HG02981 (cell line): Measurements from ENCODE around the gene MPP3.

ENCODE experiments used
- ATAC-seq: cut with Tn5 transposase; IDR thresholded peaks from one replicate; pipeline ENCODE4 v1.9.1; 2021; ENCODE audit warnings: mild to moderate bottlenecking, moderate library complexity; ENCODE audit not compliant: unreplicated experiment

The MPP3 gene

DNA sequence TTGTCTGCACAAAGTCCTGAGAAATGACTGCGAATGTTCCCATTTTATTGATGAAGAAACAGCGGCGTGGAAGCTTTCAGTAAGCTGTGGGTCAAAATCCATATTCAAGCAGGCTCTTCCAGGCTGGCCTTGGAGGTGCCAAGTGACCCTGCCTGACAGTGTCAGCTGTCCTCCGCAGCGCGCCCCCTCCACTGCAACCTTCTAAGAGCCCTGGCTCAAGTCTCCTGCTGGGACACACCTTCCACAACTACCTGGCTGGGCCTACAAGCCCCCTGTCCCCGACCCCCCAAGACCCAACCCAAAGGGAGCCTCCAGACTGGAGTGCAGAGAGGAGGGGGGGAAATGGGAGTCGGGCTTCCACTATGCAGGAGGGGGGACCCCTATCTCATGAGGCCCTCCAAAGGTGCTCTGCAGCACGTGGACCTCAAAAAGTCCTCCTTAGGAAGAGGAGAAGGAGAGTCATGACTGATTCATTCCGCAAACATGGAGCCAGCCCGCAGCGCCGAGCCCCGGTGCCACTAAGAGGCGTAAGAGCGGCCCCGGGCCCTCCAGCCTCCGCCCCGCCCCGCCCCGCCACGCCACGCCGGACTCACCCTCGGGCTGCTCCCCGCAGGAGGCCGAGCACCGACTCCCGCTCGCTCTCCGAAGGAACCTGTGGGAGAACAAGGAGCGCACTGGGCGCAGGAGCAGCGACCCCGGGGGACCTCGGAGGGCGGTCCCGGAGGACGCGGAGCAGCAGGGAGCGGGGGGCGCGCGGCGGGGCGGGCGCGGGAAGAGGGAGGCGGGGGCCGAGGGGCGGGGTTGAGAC, 574 bp downstream of the MPP3 start:
- ATAC-seq = no peak

- no peak for ATAC-seq
Observed at GRCh38 chr17:43831633-43832032, 1.3 kb downstream of the MPP3 start.

DNA sequence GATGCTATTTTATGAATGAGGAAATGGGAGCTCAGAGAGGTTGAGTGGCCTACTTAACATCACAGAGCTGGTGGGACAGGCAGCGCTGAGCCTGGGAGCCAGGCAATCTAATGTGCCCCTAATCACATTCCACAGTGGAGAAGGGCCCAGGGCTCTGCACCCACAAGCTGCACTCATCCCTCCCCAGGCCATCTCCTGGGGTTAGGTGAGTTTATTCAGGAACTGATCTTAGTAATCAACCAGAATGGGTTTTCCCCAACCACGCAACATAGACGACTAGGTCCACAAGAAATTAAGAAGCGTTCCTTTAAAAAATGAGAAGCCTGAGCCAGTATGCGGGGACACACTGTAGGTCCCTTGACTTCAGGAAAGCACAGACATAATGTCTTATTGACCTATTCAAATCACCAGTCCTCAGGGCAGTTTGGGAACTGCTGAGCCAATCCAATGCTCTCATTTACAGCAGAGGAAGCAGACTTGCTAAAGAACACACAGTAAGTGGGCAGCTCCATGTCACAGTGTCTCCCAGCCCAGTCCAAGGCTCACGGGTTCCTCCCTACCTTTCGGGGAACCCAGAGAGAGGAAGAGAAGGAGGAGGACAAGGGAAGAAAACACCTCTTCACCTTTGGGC, 2.3 kb downstream of the MPP3 start:
- ATAC-seq = no peak

DNA sequence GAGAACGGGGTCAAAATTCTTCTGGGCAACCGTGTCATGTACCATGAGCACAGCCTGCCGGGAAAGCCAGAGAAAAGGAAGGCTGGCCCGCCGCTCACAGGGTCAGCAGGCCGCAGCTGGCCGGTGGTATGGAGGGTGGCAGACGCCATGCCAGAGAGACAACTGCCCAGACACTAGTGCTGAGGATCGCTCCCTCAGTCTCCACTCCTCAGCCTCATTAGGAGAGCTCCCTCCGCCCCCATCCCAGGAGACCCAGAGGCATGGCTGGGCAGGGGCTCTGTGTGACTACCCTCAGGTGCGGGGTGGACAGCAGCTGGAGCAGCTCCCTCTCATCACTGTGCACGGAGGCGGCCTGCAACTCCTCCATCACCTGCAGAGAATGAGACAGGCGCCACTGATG, 3.2 kb downstream of the MPP3 start:
- no peak for ATAC-seq

- ATAC-seq = no peak
Observed at GRCh38 chr17:43827596-43827995, 5.3 kb downstream of the MPP3 start.

GRCh38 chr17:43826206-43826605, 6.7 kb downstream of the MPP3 start:
- no peak for ATAC-seq

DNA sequence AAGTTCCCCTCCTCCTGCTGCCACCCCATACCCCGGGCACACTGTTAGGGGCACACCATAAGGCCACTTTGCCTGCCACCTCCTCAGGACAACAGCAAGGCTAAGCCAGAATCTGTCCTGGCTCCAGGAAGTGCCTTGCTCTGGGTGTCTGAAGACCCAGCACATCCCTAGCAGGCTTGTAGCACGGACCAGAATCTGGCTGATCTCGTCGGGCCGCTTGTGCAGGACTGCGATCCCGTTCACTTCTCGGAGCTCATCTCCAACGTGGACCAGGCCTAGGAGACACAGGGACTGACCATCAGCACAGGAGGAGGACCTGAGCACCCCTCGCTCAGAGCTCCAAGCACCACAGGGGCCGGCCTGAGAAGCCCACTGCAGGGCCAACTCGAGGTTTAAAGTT, 7.4 kb downstream of the MPP3 start:
- ATAC-seq = no peak

DNA sequence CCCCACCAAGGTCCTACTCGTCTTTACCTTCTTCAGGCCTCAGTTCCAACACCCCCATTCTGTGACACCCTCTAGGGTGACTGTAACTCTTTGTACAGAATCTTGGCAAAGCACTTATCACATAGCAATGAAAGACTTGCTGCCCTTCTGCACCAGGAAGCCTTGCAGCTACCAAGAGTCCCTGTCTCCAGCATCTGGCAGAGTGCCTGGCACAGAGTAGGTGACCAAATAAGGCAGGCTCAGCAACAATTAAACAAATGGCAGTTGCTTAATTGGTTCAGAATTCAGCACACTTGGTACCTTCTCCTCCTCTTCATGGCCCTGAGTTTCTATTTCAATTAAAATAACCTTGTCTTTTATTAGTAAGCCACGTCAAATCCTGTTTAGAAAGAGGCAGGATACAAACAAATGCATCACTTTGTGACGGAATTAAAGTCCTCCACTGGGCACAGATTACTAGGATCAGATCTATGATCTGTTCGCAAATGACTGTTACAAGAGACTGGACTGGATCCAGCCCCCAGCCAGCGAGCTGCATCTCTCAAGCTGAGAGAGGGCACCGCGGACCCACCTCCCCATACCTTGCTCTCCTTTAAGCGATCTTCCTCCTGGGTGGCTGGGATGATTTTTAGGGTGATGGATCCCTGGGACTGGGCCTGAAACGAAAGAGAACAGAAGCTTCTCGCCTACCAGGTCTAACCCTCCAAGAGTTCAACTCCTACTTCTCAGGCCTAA, 9.4 kb downstream of the MPP3 start:
- no peak for ATAC-seq

- no peak for ATAC-seq
Observed at GRCh38 chr17:43822570-43823190, 10.3 kb downstream of the MPP3 start.

DNA sequence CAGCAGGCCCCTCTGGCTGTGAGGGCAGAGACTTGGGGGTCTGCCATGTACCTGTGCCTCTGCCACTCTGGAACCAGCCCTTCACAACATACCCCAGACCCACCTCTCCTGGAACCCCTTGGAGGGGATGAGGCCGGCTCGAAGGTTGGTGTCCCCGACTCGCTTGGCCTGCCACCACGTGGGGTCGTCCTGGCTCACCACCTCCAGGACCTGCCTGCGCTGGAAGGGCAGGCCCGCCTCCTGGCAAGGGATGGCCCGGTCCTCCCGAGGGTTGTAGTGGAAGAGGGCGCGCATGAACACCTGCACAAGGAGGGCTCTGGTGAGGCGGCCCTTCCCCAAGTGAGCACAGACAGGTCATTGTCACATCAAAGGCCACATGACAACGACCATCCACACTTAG, 12.2 kb downstream of the MPP3 start:
- no peak for ATAC-seq

DNA sequence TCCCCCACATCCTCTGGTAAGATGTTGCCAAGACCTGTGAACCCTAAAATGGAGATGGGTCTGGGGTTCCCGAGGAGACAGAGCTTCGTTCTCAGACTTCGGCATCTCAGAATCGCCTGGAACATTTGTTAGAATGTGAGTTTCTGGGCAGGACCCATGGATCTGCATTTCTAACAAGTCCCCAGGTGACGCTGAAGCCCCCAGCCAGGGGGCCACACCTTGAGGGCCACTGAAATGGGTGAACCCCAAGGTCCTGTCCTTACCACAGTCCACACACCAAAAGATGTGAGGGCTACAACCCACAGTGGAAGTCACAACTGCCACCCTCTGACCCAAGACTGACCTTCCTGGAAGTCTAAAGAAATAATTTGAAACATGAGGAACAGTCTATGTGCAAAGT, 14.0 kb downstream of the MPP3 start:
- no peak for ATAC-seq

DNA sequence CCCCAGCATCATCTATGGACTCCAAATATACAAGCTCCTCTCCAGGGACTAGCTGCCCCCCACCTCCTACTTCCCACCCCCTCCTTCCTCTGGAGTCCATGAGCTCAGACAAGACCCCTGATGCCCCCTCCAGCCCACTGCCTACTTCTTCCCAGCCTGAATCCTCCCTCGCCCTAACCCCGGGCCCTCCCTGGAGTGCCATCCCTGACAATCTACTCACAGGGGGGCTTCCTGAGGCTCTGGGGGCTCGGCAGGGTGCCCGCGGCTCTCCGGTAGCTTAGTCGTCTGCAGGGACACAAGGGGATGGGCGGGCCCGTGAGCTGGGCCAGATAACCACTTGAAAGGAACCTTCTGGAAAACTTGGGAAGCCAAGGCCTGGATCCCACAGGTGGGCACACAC, 15.1 kb downstream of the MPP3 start:
- ATAC-seq = no peak

GRCh38 chr17:43816336-43817320, 16.3 kb downstream of the MPP3 start:
- no peak for ATAC-seq

- ATAC-seq = no peak
Observed at GRCh38 chr17:43814714-43815113, 18.2 kb downstream of the MPP3 start.

- ATAC-seq = no peak
Observed at GRCh38 chr17:43814026-43814425, 18.9 kb downstream of the MPP3 start.

DNA sequence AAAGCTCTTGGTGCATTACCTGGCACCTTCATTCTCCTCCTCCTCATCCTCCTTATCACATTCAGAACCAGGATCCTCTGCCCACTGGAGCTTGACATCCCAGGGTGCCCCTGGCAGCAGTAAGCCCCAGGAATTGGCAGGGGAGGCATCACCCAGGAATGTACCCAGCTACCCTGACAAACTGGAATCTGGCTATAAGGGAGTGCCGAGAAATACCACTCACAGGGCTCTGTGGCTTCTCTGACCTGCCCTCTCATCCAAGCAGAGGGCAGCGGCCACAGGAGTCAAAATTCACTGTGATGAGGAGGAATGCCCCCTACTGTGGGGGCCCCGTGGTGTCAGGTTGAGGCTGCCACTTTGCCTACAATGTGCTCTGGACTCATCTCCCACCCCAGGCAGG, 19.6 kb downstream of the MPP3 start:
- ATAC-seq = no peak

GRCh38 chr17:43812396-43813265, 20.3 kb downstream of the MPP3 start:
- no peak for ATAC-seq

DNA sequence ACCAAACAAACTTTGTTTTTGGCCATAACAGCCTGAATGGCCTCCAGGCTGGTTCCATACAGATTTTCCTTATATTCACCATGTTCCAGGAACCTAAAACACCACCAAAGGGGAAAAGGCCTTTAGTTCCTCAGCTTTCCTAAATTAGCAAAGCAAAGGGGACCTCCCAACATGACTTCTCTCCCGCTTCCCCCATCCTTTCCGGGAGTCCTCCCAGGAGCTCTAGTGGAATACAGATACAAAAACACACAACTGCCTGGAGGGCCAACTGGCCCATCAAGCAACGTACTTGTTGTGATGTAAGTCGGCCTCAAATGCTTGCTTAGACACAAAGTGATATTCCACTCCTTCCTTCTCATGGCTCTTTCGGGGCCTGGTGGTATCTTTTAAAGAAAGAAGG, 22.1 kb downstream of the MPP3 start:
- no peak for ATAC-seq

DNA sequence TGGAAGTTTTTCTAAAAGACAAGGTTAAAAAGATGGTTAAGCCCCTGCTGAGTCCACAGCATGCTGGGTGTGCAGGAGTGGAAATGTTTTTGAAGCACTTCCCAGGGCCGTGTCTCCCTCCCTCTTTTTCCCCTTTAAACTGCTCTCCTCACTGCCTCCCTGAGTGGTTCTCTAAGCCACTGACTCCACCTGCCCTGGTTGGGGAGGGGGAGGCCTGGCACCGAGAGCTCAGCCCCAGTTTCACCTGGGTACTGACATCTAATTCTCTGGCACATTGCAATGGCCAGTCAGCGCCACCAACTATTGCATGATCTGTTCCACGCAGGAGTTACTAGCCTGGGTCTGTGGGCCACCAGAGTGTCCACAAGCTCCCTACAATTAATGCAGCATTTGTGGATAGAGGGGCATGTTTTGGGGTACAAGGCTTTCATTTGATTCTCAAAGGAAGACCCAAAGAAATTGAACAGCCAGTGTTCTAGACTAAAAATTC, 22.7 kb downstream of the MPP3 start:
- no peak for ATAC-seq
